GM15510 (cell line): Measurements from ENCODE around the gene CERKL.

Source experiments
- POLR2A ChIP-seq: IDR thresholded peaks from 3 replicates; pipeline ENCODE4 v1.6.1; 2011; ENCODE audit warnings: borderline replicate concordance; ENCODE audit not compliant: insufficient read length; ENCODE audit errors: extremely low read depth

The CERKL gene

GRCh38 chr2:181680937-181681811, 24.3 kb upstream of the CERKL start:
- no peak for TF ChIP-seq POLR2A

GRCh38 chr2:181680055-181680936, 23.4 kb upstream of the CERKL start, which contains the start of gene NEUROD1:
Gene NEUROD1 (minus strand): TSS chr2:181680517. CDS start chr2:181678860, 1,657 bp downstream.
- TF ChIP-seq POLR2A = no peak

- no peak for TF ChIP-seq POLR2A
These were observed 22.7 kb upstream of the CERKL start for GRCh38 chr2:181679544-181679979.

- no peak for TF ChIP-seq POLR2A
These were observed 22.1 kb upstream of the CERKL start for GRCh38 chr2:181678861-181679543.

- no peak for TF ChIP-seq POLR2A
These were observed 21.1 kb upstream of the CERKL start for GRCh38 chr2:181677912-181678586.

GRCh38 chr2:181675254-181675653, 18.3 kb upstream of the CERKL start:
- TF ChIP-seq POLR2A = no peak

GRCh38 chr2:181674461-181674860, 17.6 kb upstream of the CERKL start:
- TF ChIP-seq POLR2A = no peak

- no peak for TF ChIP-seq POLR2A
These were observed 16.3 kb upstream of the CERKL start for GRCh38 chr2:181673173-181673572.

- no peak for TF ChIP-seq POLR2A
These were observed 15.5 kb upstream of the CERKL start for GRCh38 chr2:181672255-181673008.

- no peak for TF ChIP-seq POLR2A
These were observed 13.7 kb upstream of the CERKL start for GRCh38 chr2:181670632-181671031.

GRCh38 chr2:181667234-181667633, 10.3 kb upstream of the CERKL start:
- no peak for TF ChIP-seq POLR2A

GRCh38 chr2:181662287-181662686, 5.4 kb upstream of the CERKL start:
- TF ChIP-seq POLR2A = no peak

GRCh38 chr2:181660181-181660580, 3.3 kb upstream of the CERKL start:
- no peak for TF ChIP-seq POLR2A

- TF ChIP-seq POLR2A = no peak
These were observed 1.5 kb upstream of the CERKL start for GRCh38 chr2:181658444-181658843.

GRCh38 chr2:181657379-181657778, 474 bp upstream of the CERKL start:
- TF ChIP-seq POLR2A = no peak
